ENCODE results near the gene POLR2L. TPM values are rescaled to one million over a fixed set of nuclear protein-coding genes. Genes with fewer than 3 reads are reported as not detected.

The POLR2L gene
- total RNA-seq, 1 donor from 2014 or later: 127 TPM

DNA sequence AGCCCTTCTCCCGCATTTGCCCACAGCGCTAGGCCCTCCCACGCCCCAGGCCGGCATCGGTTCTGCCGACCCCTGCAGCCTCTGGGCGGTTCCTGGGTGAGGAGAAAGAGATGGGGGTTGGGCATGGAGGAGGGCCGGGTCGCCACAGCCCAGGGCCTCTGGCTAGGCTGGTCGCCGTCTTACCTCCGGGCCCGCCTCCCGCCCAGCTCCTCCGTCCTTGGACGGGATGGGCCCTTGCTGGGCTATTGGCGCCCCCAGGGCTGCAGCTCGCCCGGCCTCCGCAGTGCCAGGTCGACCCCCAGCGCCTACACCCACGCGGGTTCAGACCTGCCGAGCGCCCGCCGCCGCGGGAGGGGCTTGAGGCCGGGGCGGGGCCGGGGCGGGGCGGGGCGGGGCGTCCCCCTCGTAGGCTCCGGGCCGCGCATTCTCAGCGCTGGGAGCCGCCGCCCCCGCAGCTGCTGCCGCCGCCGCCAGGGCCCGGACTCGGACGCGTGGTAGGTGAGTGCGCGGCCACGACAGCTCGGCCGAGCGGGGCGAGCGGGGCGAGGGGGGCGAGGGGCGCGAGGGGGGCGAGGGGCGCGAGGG lies 9.7 kb downstream of the POLR2L start, which contains the start of gene CD151:
Gene CD151, plus strand, starts transcription at position 424 of the 585 bp plus-strand sequence. CDS start 3,118 bp downstream, outside the sequence.
- no peaks in the 10 kb centered on the region for H3K9me3 ChIP-seq
- no peak for DNase-seq
- peak; percentile 45 to 53 for ATAC-seq

GRCh38 chr11:831961-832528 lies 10.3 kb downstream of the POLR2L start:
- ATAC-seq: no peak
- H3K27ac ChIP-seq: peak overlapping the region; percentile 91
- H3K4me1 ChIP-seq: peaks cover 79% of the 10 kb centered on the region
- DNase-seq: no peak
- peak overlapping the region; percentile 85 for H3K4me3 ChIP-seq
- no peaks in the 10 kb centered on the region for H3K9me3 ChIP-seq
- no peaks in the 10 kb centered on the region for H3K27me3 ChIP-seq (ENCODE audit: low read depth)
- intact Hi-C loops (cut with DNase I): no loop called here
- peaks cover 13% of the 10 kb centered on the region for H3K36me3 ChIP-seq
- TF ChIP-seq, protein P1, sequence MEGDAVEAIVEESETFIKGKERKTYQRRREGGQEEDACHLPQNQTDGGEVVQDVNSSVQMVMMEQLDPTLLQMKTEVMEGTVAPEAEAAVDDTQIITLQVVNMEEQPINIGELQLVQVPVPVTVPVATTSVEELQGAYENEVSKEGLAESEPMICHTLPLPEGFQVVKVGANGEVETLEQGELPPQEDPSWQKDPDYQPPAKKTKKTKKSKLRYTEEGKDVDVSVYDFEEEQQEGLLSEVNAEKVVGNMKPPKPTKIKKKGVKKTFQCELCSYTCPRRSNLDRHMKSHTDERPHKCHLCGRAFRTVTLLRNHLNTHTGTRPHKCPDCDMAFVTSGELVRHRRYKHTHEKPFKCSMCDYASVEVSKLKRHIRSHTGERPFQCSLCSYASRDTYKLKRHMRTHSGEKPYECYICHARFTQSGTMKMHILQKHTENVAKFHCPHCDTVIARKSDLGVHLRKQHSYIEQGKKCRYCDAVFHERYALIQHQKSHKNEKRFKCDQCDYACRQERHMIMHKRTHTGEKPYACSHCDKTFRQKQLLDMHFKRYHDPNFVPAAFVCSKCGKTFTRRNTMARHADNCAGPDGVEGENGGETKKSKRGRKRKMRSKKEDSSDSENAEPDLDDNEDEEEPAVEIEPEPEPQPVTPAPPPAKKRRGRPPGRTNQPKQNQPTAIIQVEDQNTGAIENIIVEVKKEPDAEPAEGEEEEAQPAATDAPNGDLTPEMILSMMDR (IDR thresholded peaks at IDR 0.05): no peak

More for the DNA sequence above, 9.7 kb downstream of the POLR2L start, which contains the start of gene CD151:
- Histone ChIP-seq H3K4me1 (peaks cover 77% of the 10 kb centered on the region), H3K27me3 (ENCODE audit: low read depth) (no peaks in the 10 kb centered on the region), H3K27ac (peak within 1 kb of the TSS; percentile 91), H3K36me3 (peaks cover 19% of the 10 kb centered on the region), H3K4me3 (peak within 1 kb of the TSS; percentile 85)
- TF ChIP-seq, protein P1 (IDR thresholded peaks at IDR 0.05): no peak
- intact Hi-C loops (cut with DNase I): no loop called here

DNA sequence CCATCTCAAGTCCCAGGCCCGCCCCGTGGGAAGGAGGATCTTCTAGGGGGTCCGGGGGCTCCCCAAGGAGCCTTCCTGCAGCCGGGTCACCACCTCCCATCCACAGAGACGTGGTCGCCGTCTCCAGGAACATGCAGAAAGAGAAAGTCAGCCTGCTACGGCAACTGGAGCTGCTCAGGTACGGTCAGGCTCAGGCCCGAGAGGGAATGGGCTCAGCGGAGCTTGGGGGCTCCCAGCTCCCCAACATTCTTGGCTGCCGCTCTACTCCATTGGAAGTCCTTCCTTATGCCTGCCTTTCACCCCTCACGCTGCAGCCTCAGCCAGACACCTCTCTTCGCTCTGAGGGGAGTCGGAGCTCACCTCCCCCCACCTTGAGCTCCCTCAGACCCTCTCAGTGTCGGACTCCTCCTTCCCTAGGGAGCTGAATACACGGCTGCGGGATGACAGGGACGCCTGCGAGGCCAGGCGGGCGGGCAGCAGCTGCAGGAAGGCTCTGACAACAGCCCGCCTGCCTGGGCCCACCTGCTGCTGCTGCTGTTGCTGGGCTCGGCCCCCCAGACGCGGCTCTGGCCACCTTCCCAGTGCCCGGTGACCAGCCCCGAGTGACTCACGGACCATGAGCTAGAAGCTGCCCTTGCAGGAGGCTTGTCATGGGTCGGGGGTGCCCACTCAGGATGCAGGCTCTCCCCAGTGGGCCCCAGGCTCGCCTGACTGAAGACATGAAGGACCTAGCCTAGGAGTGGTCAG lies 11.0 kb downstream of the POLR2L start:
- Histone ChIP-seq H3K9me3 (no peaks in the 10 kb centered on the region), H3K36me3 (peaks cover 6% of the 10 kb centered on the region), H3K27ac (no peak overlapping the region), H3K4me3 (peak overlapping the region; percentile 58), H3K4me1 (peaks cover 86% of the 10 kb centered on the region), H3K27me3 (ENCODE audit: low read depth) (no peaks in the 10 kb centered on the region)
- TF ChIP-seq, protein P1 (IDR thresholded peaks at IDR 0.05): no peak
- DNase-seq (no peak), ATAC-seq (no peak)
- intact Hi-C loops (cut with DNase I): no loop called here

GRCh38 chr11:830295-831117 lies 11.8 kb downstream of the POLR2L start:
- Histone ChIP-seq H3K36me3 (peaks cover 2% of the 10 kb centered on the region), H3K9me3 (no peaks in the 10 kb centered on the region), H3K4me3 (peak overlapping the region; percentile 58), H3K27ac (peak overlapping the region; percentile 86), H3K27me3 (ENCODE audit: low read depth) (no peaks in the 10 kb centered on the region), H3K4me1 (peaks cover 89% of the 10 kb centered on the region)
- peak; percentile 87 for DNase-seq
- TF ChIP-seq, protein P1 (IDR thresholded peaks at IDR 0.05): no peak
- intact Hi-C loops (cut with DNase I): no loop called here
- peak; percentile 60 to 69 for ATAC-seq

DNA sequence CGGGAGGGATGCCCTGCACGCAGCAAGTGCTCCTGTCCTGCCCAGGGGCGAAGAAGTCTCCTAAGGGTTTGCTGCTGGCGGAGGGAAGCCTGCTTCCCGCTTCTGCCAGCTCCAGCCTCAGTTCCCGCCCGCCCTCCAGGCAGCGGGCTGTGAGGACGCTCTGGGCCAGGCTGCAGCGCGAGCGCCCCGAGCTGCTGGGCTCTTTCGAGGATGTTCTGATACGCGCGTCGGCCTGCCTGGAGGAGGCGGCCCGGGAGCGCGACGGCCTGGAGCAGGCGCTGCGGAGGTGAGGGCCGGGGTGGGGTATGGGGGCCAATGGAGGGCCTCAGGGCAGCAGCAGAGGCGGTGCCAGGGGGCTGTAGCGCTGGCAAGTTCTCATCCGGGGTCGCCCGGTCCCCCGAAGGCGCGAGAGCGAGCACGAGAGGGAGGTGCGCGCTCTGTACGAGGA lies 12.5 kb downstream of the POLR2L start:
- peaks cover 9% of the 10 kb centered on the region for H3K36me3 ChIP-seq
- ATAC-seq (no peak), DNase-seq (no peak)
- H3K4me3 ChIP-seq: peak overlapping the region; percentile 58
- TF ChIP-seq, protein P1 (IDR thresholded peaks at IDR 0.05): no peak
- intact Hi-C loops (cut with DNase I): no loop called here
- H3K27me3 ChIP-seq (ENCODE audit: low read depth): no peaks in the 10 kb centered on the region
- H3K9me3 ChIP-seq: no peaks in the 10 kb centered on the region
- peak overlapping the region; percentile 86 for H3K27ac ChIP-seq
- peaks cover 86% of the 10 kb centered on the region for H3K4me1 ChIP-seq

Measured in lower lobe of right lung (tissue), 2 donors.